Thyroid gland (tissue), 4 donors: Measurements from ENCODE around the gene TMEM132C. TPM values are rescaled to one million over a fixed set of nuclear protein-coding genes. Genes with fewer than 3 reads are reported as not detected.
A peak's percentile ranks its signal among the peaks of the same experiment; 100 is the strongest.

Source experiments
- DNase-seq, 2 donors: peaks; one replicate each; pipeline ENCODE4 v3.0.0-alpha.2; 2019
- H3K27ac ChIP-seq, 3 donors: fragments of 200-600 bp; sonication (generic); 1 replicate in 2 of 3; 2 replicates in 1 of 3; pipeline ENCODE4 v1.5.1; 2016 to 2019; ENCODE audit warnings: mild to moderate bottlenecking in 1 of 3, moderate library complexity in 1 of 3
- H3K27me3 ChIP-seq: fragments of 200-600 bp; sonication (generic); one replicate; pipeline ENCODE4 v1.5.1; 2019
- H3K36me3 ChIP-seq, 2 donors: fragments of 200-600 bp; sonication (generic); one replicate each; pipeline ENCODE4 v1.5.1; 2016 to 2019
- H3K4me1 ChIP-seq, 2 donors: fragments of 200-600 bp; sonication (generic); one replicate each; pipeline ENCODE4 v1.5.1; 2017 to 2019
- H3K4me3 ChIP-seq, 3 donors: fragments of 200-600 bp; sonication (generic); replicated peaks in 1 of 3; 1 replicate in 2 of 3; 2 replicates in 1 of 3; pipeline ENCODE4 v1.5.1; 2016; ENCODE audit warnings: mild to moderate bottlenecking in 1 of 3
- H3K9me3 ChIP-seq: fragments of 200-600 bp; sonication (generic); one replicate; pipeline ENCODE4 v1.5.1; 2017
- CTCF ChIP-seq, 6 experiments: fragments of 200-600 bp in 3 of 6; fragments of 450-650 bp in 3 of 6; sonication (generic) in 3 of 6; IDR thresholded peaks; one replicate each; pipeline ENCODE4 v1.5.1; 2016 to 2019; ENCODE audit warnings: antibody characterized with exemption in 6 of 6, mild to moderate bottlenecking in 2 of 6, inconsistent platforms in 1 of 6, moderate library complexity in 1 of 6
- POLR2A ChIP-seq, 2 donors: fragments of 450-650 bp; IDR thresholded peaks; one replicate each; pipeline ENCODE4 v1.6.1; 2017; ENCODE audit warnings: antibody characterized with exemption in 2 of 2, mild to moderate bottlenecking in 2 of 2, moderate library complexity in 1 of 2
- WGBS, 2 donors: methylation state at CpG; one replicate each; pipeline ENCODE4 v1.1.5; 2017; 5-methylcytosine and 5-hydroxymethylcytosine counted together
- intact Hi-C: fragments of 100-400 bp; cut with DNase I; formaldehyde crosslinking; loops from one replicate; pipeline ENCODE4 v1.15.1; 2023
- total RNA-seq, 4 donors: library from RNA; depleted of rRNA; stranded (reverse); fragments of >200 nt; gene quantifications; one replicate each; pipeline ENCODE4 v1.2.3, GENCODE V29; 2016

Gene TMEM132C
- total RNA-seq, 4 donors from 2014 or later: 0.27 to 2.5 (median 1.0) TPM

- no peaks in the 10 kb centered on the region for H3K36me3 ChIP-seq
- no peak overlapping the region for H3K27ac ChIP-seq
- DNase-seq: no peak
- intact Hi-C loops: no loop called here
- 74 to 79% methylated on average over 7 of the region's 7 CpGs for WGBS, 2 donors
- TF ChIP-seq POLR2A (IDR thresholded peaks at IDR 0.05) (no peak), CTCF (IDR thresholded peaks at IDR 0.05) (no peak)
- no peaks in the 10 kb centered on the region for H3K4me1 ChIP-seq
- no peaks in the 10 kb centered on the region for H3K27me3 ChIP-seq
- no peaks in the 10 kb centered on the region for H3K9me3 ChIP-seq
- H3K4me3 ChIP-seq: no peak overlapping the region
Observed at GRCh38 chr12:128356547-128356946, 89.6 kb downstream of the TMEM132C start.

- intact Hi-C loops: no loop called here
- no peak for DNase-seq
- Histone ChIP-seq H3K27ac (no peak overlapping the region), H3K9me3 (no peaks in the 10 kb centered on the region), H3K4me1 (peaks cover 0 to 5% of the 10 kb centered on the region in 2 donors), H3K27me3 (no peaks in the 10 kb centered on the region), H3K4me3 (no peak overlapping the region), H3K36me3 (no peaks in the 10 kb centered on the region)
- 30% methylated on average over 7 of the region's 7 CpGs for WGBS, 2 donors
- TF ChIP-seq CTCF (IDR thresholded peaks at IDR 0.05): no peak
- TF ChIP-seq POLR2A (IDR thresholded peaks at IDR 0.05): no peak
Observed at GRCh38 chr12:128361400-128361995, 94.5 kb downstream of the TMEM132C start.

GRCh38 chr12:128365032-128365431 lies 98.1 kb downstream of the TMEM132C start:
- Histone ChIP-seq H3K9me3 (no peaks in the 10 kb centered on the region), H3K27ac (no peak overlapping the region), H3K4me3 (no peak overlapping the region), H3K27me3 (no peaks in the 10 kb centered on the region), H3K4me1 (peaks cover 0 to 5% of the 10 kb centered on the region in 2 donors), H3K36me3 (no peaks in the 10 kb centered on the region)
- TF ChIP-seq POLR2A (IDR thresholded peaks at IDR 0.05): no peak
- no peak for TF ChIP-seq CTCF (IDR thresholded peaks at IDR 0.05)
- intact Hi-C loops: no loop called here
- DNase-seq: no peak
- 16 to 33% methylated on average over 6 of the region's 6 CpGs for WGBS, 2 donors

- H3K36me3 ChIP-seq: no peaks in the 10 kb centered on the region
- H3K27ac ChIP-seq: no peak overlapping the region
- no peaks in the 10 kb centered on the region for H3K27me3 ChIP-seq
- TF ChIP-seq CTCF (IDR thresholded peaks at IDR 0.05) (no peak), POLR2A (IDR thresholded peaks at IDR 0.05) (no peak)
- no peaks in the 10 kb centered on the region for H3K9me3 ChIP-seq
- intact Hi-C loops: no loop called here
- peaks cover 0 to 5% of the 10 kb centered on the region in 2 donors for H3K4me1 ChIP-seq
- no peak for DNase-seq
- peak overlapping the region in 1 of 3 donors; percentile 17 for H3K4me3 ChIP-seq
- 2 to 3% methylated on average over 24 to 26 of the region's 26 CpGs for WGBS, 2 donors
Observed at GRCh38 chr12:128365651-128366231, 98.8 kb downstream of the TMEM132C start.

GRCh38 chr12:128367961-128368360 lies 101.0 kb downstream of the TMEM132C start:
- 89 to 96% methylated on average over 7 of the region's 7 CpGs for WGBS, 2 donors
- H3K9me3 ChIP-seq: no peaks in the 10 kb centered on the region
- no peak overlapping the region for H3K4me3 ChIP-seq
- peaks cover 0 to 5% of the 10 kb centered on the region in 2 donors for H3K4me1 ChIP-seq
- DNase-seq: no peak
- no peaks in the 10 kb centered on the region for H3K27me3 ChIP-seq
- intact Hi-C loops: no loop called here
- H3K36me3 ChIP-seq: no peaks in the 10 kb centered on the region
- H3K27ac ChIP-seq: no peak overlapping the region
- no peak for TF ChIP-seq CTCF (IDR thresholded peaks at IDR 0.05)
- TF ChIP-seq POLR2A (IDR thresholded peaks at IDR 0.05): no peak
